GM12875 (cell line): Measurements from ENCODE around the gene THRB.

Source experiments
- H3K4me3 ChIP-seq: one replicate; pipeline ENCODE4 v1.5.1; 2011; ENCODE audit warnings: low read depth, low read length, control low read depth
- CTCF ChIP-seq: IDR thresholded peaks from 2 replicates; pipeline ENCODE4 v1.5.1; 2011; ENCODE audit warnings: low read depth, mild to moderate bottlenecking, control low read depth, inconsistent platforms, low read length, moderate library complexity, borderline replicate concordance; ENCODE audit not compliant: insufficient read depth

Gene THRB

GRCh38 chr3:24378313-24378712, 116.3 kb downstream of the THRB start:
- H3K4me3 ChIP-seq, result no peak overlapping the region
- no peak for TF ChIP-seq CTCF

GRCh38 chr3:24377218-24377993, 117.2 kb downstream of the THRB start:
- no peak overlapping the region for H3K4me3 ChIP-seq
- TF ChIP-seq CTCF, result no peak

GRCh38 chr3:24375947-24376384, 118.7 kb downstream of the THRB start:
- TF ChIP-seq CTCF, result no peak
- no peak overlapping the region for H3K4me3 ChIP-seq

- H3K4me3 ChIP-seq, result no peak overlapping the region
- no peak for TF ChIP-seq CTCF
These were observed 119.8 kb downstream of the THRB start for GRCh38 chr3:24374801-24375200.

GRCh38 chr3:24373198-24373959, 121.3 kb downstream of the THRB start:
- TF ChIP-seq CTCF, result no peak
- H3K4me3 ChIP-seq, result no peak overlapping the region

- TF ChIP-seq CTCF, result no peak
- H3K4me3 ChIP-seq, result no peak overlapping the region
These were observed 122.0 kb downstream of the THRB start for GRCh38 chr3:24372559-24373197.
